H1 (cell line): ENCODE data around the gene OXSR1. TPM values are rescaled to one million over a fixed set of nuclear protein-coding genes. Genes with fewer than 3 reads are reported as not detected.

Experiments
- CTCF ChIA-PET: fragments of 300-600 bp; sonication (Branson Sonifier 250); formaldehyde crosslinking; loops from one replicate; lab custom pipeline; 2021; ENCODE audit not compliant: partially characterized antibody; lab: Charles Lee
- POLR2A ChIA-PET: fragments of 300-600 bp; sonication (Branson Sonifier 250); formaldehyde crosslinking; loops from one replicate; lab custom pipeline; 2021; ENCODE audit warnings: inconsistent platforms; ENCODE audit not compliant: partially characterized antibody; lab: Charles Lee
- DNase-seq, 2 experiments: peaks; one replicate each; pipeline versions ENCODE4 v3.0.0 to v3.0.0-alpha.2; 2010 to 2022; ENCODE audit warnings: low spot score in 2 of 2, low read depth in 1 of 2, mixed read lengths in 1 of 2
- FAIRE-seq: peaks from 2 replicates; lab custom pipeline; 2011; peaks lifted over from hg19 to GRCh38; lab: Jason Lieb, UNC
- H2AFZ ChIP-seq: 2 replicates; pipeline ENCODE4 v1.8.1; 2012; ENCODE audit warnings: low read length, inconsistent platforms
- H2AK5ac ChIP-seq: 2 replicates; pipeline ENCODE4 v1.6.1; 2013; ENCODE audit warnings: low read depth, low read length
- H2BK120ac ChIP-seq: replicated peaks from 2 replicates; pipeline ENCODE3; 2013; ENCODE audit warnings: low read depth, low read length, inconsistent platforms
- H2BK12ac ChIP-seq: 2 replicates; pipeline ENCODE4 v1.6.1; 2013; ENCODE audit warnings: low read depth, low read length
- H2BK15ac ChIP-seq: 2 replicates; pipeline ENCODE4 v1.6.1; 2013; ENCODE audit warnings: low read length
- H2BK20ac ChIP-seq: 2 replicates; pipeline ENCODE4 v1.6.1; 2013; ENCODE audit warnings: low read length
- H2BK5ac ChIP-seq: 2 replicates; pipeline ENCODE4 v1.6.1; 2013; ENCODE audit warnings: low read depth, low read length
- H3K14ac ChIP-seq: 2 replicates; pipeline ENCODE4 v1.6.1; 2013; ENCODE audit warnings: inconsistent platforms; ENCODE audit not compliant: insufficient read length
- H3K18ac ChIP-seq: 2 replicates; pipeline ENCODE4 v1.6.1; 2013; ENCODE audit warnings: low read length; ENCODE audit errors: extremely low read depth
- H3K23ac ChIP-seq: 2 replicates; pipeline ENCODE4 v1.6.1; 2013; ENCODE audit warnings: inconsistent platforms; ENCODE audit not compliant: insufficient read length
- H3K23me2 ChIP-seq: 2 replicates; pipeline ENCODE4 v1.6.1; 2013; ENCODE audit warnings: low read depth, low read length
- H3K27ac ChIP-seq: 2 replicates; pipeline ENCODE4 v1.6.1; 2011; ENCODE audit warnings: low read depth, low read length, inconsistent platforms
- H3K27me3 ChIP-seq, 4 experiments: replicated peaks in 1 of 4; 1 replicate in 1 of 4; 2 replicates in 3 of 4; pipeline versions ENCODE4 v1.6.1 to v1.8.1; 2011 to 2013; ENCODE audit warnings: low read length in 3 of 4, mild to moderate bottlenecking in 3 of 4, inconsistent platforms in 2 of 4, mixed read lengths in 2 of 4, moderate library complexity in 1 of 4; ENCODE audit not compliant: control insufficient read depth in 3 of 4, insufficient read depth in 3 of 4; ENCODE audit errors: extremely low read depth in 1 of 4
- H3K36me3 ChIP-seq, 4 experiments: 2 replicates each; pipeline versions ENCODE4 v1.6.1 to v1.8.1; 2011 to 2013; ENCODE audit warnings: mild to moderate bottlenecking in 4 of 4, low read length in 3 of 4, moderate library complexity in 2 of 4, control low read depth in 1 of 4, inconsistent platforms in 1 of 4; ENCODE audit not compliant: insufficient read depth in 4 of 4, control insufficient read depth in 2 of 4
- H3K4ac ChIP-seq: replicated peaks from 2 replicates; pipeline ENCODE3; 2013; ENCODE audit warnings: low read length, low read depth, mixed read lengths, inconsistent platforms; ENCODE audit not compliant: insufficient read length
- H3K4me1 ChIP-seq, 4 experiments: replicated peaks in 1 of 4; 1 replicate in 1 of 4; 2 replicates in 3 of 4; pipeline versions ENCODE4 v1.6.1 to v1.8.1; 2011 to 2013; ENCODE audit warnings: low read length in 3 of 4, inconsistent platforms in 2 of 4, mixed read lengths in 1 of 4; ENCODE audit not compliant: insufficient read depth in 4 of 4, control insufficient read depth in 3 of 4
- H3K4me2 ChIP-seq, 2 experiments: 2 replicates each; pipeline versions ENCODE4 v1.6.1 to v1.8.1; 2011 to 2013; ENCODE audit warnings: low read depth in 2 of 2, low read length in 2 of 2, control low read depth in 1 of 2, inconsistent platforms in 1 of 2, mild to moderate bottlenecking in 1 of 2; ENCODE audit not compliant: insufficient read depth in 1 of 2
- H3K4me3 ChIP-seq, 4 experiments: fragments of 200-600, 300-600 bp in 1 of 4; sonication (generic), shearing (Covaris generic), sonication (Bioruptor Twin) in 1 of 4; 2 replicates each; pipeline versions ENCODE4 v1.5.1 to v1.8.1; 2011 to 2016; ENCODE audit warnings: low read length in 4 of 4, low read depth in 3 of 4, control low read depth in 2 of 4, inconsistent platforms in 2 of 4, mild to moderate bottlenecking in 2 of 4, mixed read lengths in 1 of 4, moderate library complexity in 1 of 4; ENCODE audit not compliant: insufficient read depth in 2 of 4; ENCODE audit errors: extremely low read depth in 1 of 4
- H3K56ac ChIP-seq: replicated peaks from 2 replicates; pipeline ENCODE3; 2013; ENCODE audit warnings: low read depth, mild to moderate bottlenecking, mixed read lengths, low read length, inconsistent platforms; ENCODE audit not compliant: insufficient read length
- H3K79me1 ChIP-seq: 2 replicates; pipeline ENCODE4 v1.6.1; 2013; ENCODE audit warnings: low read depth, low read length, control low read depth
- H3K79me2 ChIP-seq, 2 experiments: 2 replicates each; pipeline versions ENCODE4 v1.6.1 to v1.8.1; 2012 to 2013; ENCODE audit warnings: low read length in 2 of 2, mild to moderate bottlenecking in 2 of 2, inconsistent platforms in 1 of 2; ENCODE audit not compliant: insufficient read depth in 2 of 2, control insufficient read depth in 1 of 2
- H3K9ac ChIP-seq, 4 experiments: replicated peaks in 1 of 4; 1 replicate in 1 of 4; 2 replicates in 3 of 4; pipeline versions ENCODE4 v1.6.1 to v1.8.1; 2011 to 2013; ENCODE audit warnings: low read depth in 3 of 4, low read length in 3 of 4, control low read depth in 2 of 4, mild to moderate bottlenecking in 2 of 4, moderate library complexity in 2 of 4, inconsistent platforms in 1 of 4; ENCODE audit errors: extremely low read depth in 1 of 4
- H3K9me3 ChIP-seq, 2 experiments: 2 replicates each; pipeline versions ENCODE4 v1.6.1 to v1.8.1; 2012 to 2013; ENCODE audit warnings: mild to moderate bottlenecking in 2 of 2, moderate library complexity in 2 of 2, control low read depth in 1 of 2, inconsistent platforms in 1 of 2, low read depth in 1 of 2, low read length in 1 of 2, mixed read lengths in 1 of 2; ENCODE audit not compliant: insufficient read depth in 2 of 2
- H4K20me1 ChIP-seq, 2 experiments: replicated peaks in 1 of 2; 2 replicates each; pipeline versions ENCODE3 to v1.8.1; 2011 to 2013; ENCODE audit warnings: inconsistent platforms in 2 of 2, low read length in 2 of 2, mild to moderate bottlenecking in 1 of 2; ENCODE audit not compliant: insufficient read depth in 2 of 2, control insufficient read depth in 1 of 2
- H4K5ac ChIP-seq: 2 replicates; pipeline ENCODE4 v1.6.1; 2013; ENCODE audit warnings: low read length, low read depth, mixed read lengths, inconsistent platforms; ENCODE audit not compliant: insufficient read length
- H4K8ac ChIP-seq: 2 replicates; pipeline ENCODE4 v1.8.0; 2013; ENCODE audit warnings: mild to moderate bottlenecking, moderate library complexity, low read length, inconsistent platforms; ENCODE audit not compliant: insufficient read depth; ENCODE audit errors: extremely low read depth
- H4K91ac ChIP-seq: replicated peaks from 2 replicates; pipeline ENCODE3; 2013; ENCODE audit warnings: low read length, mixed read lengths, inconsistent platforms; ENCODE audit not compliant: insufficient read length
- CBX5 ChIP-seq: fragments of 300-800, 300-1000 bp; sonication (generic); IDR thresholded peaks from 2 replicates; pipeline ENCODE4 v1.7.1; 2016; ENCODE audit warnings: antibody characterized with exemption, low read length, low read depth
- WGBS, 2 experiments: shearing (Covaris generic) in 1 of 2; methylation state at CpG; one replicate each; pipeline versions ENCODE4 v1.1.6 to v1.1.7; 2013 to 2015; ENCODE audit warnings: low lambda C conversion rate in 2 of 2, mixed read lengths in 2 of 2, inconsistent platforms in 1 of 2, low coverage in 1 of 2, missing lambda C conversion rate in 1 of 2; ENCODE audit not compliant: insufficient replicate concordance in 2 of 2, insufficient coverage in 1 of 2, insufficient read length in 1 of 2; ENCODE audit errors: extremely low coverage in 1 of 2, missing lambda C conversion rate in 1 of 2; 5-methylcytosine and 5-hydroxymethylcytosine counted together
- polyA plus RNA-seq, 7 experiments: library from polyadenylated mRNA; depleted of rRNA in 3 of 7; stranded (reverse) in 5 of 7; unstranded in 2 of 7; fragments of >200 nt in 5 of 7; fragments of 200-250 nt in 2 of 7; gene quantifications; 1 replicate in 5 of 7; 2 replicates in 1 of 7; 4 replicates in 1 of 7; pipeline versions ENCODE4 v1.2.1 to v1.2.3, GENCODE V29; 2011 to 2013; ENCODE audit warnings: missing spikeins in 2 of 7, mixed read lengths in 2 of 7
- total RNA-seq: library from RNA; stranded (reverse); fragmentation: NEBNext Ultra II Directional; extraction: Animal tissue kit (Norgen Biotek cat#: 25700); gene quantifications from 2 replicates; pipeline ENCODE4 v1.2.1, GENCODE V29; 2021

Gene OXSR1
- total and polyA plus RNA-seq, 2 of the 8 experiments (the other 6 are each of a cell fraction or from before 2014, with no cell fraction given): 25.1 to 47.0 TPM

DNA sequence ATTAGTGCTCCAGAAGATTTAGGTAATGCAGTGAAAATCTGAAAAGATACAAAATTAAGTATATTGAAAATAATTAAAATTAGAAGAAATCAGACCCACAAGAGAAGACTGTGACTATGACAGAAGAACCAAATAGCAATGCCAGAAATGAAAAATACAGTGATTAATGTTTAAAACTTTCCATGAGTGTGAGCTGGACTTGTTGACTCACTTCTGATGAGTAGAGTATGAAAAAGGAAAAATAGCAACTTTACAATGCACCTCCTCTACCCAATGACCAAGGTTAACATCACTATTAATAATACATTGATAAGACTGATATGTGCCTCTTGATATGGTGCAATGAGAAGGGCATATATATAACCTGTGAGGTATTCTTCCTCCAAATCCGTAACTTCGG, 60.9 kb downstream of the OXSR1 start:
- ChIA-PET POLR2A (no interaction called here), CTCF (interaction anchor here (0.8 kb wide), 1 partner anchor 95 kb away, joined by 3 read pairs; no protein-coding TSS in a partner anchor)
- Histone ChIP-seq H2BK12ac (no peak overlapping the region), H3K14ac (no peak overlapping the region), H2BK20ac (no peak overlapping the region), H4K5ac (no peak overlapping the region), H4K8ac (no peak overlapping the region), H3K79me2 (no peaks in the 10 kb centered on the region), H3K4me1 (no peaks in the 10 kb centered on the region), H3K56ac (no peak overlapping the region), H2AFZ (no peak overlapping the region), H3K4me2 (no peak overlapping the region), H3K36me3 (peaks cover 0 to 40% (median 12%) of the 10 kb centered on the region in 4 experiments; a peak in 3 of 8 replicates), H3K4me3 (no peak overlapping the region), H3K9ac (no peak overlapping the region), H3K18ac (no peak overlapping the region), H2BK15ac (no peak overlapping the region), H3K9me3 (no peaks in the 10 kb centered on the region), H4K91ac (no peak overlapping the region), H2BK5ac (no peak overlapping the region), H3K4ac (no peak overlapping the region), H4K20me1 (peaks cover 0 to 2% of the 10 kb centered on the region in 2 experiments), H3K27ac (no peak overlapping the region), H3K23ac (no peak overlapping the region), H3K79me1 (no peaks in the 10 kb centered on the region), H2AK5ac (no peak overlapping the region), H2BK120ac (no peak overlapping the region), H3K27me3 (no peaks in the 10 kb centered on the region), H3K23me2 (no peaks in the 10 kb centered on the region)
- FAIRE-seq: no peak
- TF ChIP-seq CBX5: no peak
- 98% methylated on average over 2 of the region's 2 CpGs; no CpG with 5 or more reads in 1 of the 2 experiments for WGBS, 2 experiments
- no peak for DNase-seq
